ENCODE results near the gene PPP2R5E. TPM values are rescaled to one million over a fixed set of nuclear protein-coding genes. Genes with fewer than 3 reads are reported as not detected.

PPP2R5E gene
- total RNA-seq, 1 donor from 2014 or later, result 19.9 TPM

DNA sequence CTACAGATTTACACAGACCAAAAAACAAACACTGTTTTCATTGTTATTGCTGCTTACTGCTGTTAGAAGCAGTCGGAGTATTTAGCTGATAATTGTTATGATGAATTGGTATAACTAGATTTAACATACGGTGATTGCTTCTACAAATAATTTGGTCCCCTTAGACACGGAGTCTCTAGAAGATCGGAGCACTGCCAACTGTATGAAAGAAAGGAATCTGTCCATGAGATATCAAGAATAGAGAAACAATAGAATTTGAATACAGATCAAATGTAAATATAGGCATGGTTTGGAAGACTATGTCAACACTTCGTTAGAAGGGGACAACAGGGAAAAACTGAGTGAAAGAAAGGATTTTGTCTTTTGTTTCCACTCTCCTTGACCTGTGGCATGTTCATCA is 110.9 kb downstream of the PPP2R5E start:
- DNase-seq, result no peak

GRCh38 chr14:63431466-63431865 is 111.7 kb downstream of the PPP2R5E start:
- no peak for DNase-seq

DNA sequence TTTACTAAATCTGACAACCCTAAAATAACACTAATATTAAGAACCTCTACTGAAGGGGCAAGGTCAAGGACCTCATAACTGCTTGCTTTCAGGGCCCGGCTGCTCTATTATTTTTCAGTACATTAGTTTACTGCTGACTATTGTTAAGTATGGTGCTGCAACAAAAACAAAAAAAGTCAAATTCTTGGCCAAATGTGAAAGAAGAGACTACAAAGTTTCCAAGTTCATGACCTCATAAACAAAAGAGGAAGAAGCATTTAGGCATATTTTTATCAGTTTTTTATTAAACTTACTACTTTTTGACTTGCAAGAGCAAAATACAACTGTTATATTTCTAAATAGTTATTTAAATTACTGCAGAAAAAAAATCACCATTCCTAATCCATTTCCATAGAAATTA is 114.7 kb downstream of the PPP2R5E start:
- no peak for DNase-seq

DNA sequence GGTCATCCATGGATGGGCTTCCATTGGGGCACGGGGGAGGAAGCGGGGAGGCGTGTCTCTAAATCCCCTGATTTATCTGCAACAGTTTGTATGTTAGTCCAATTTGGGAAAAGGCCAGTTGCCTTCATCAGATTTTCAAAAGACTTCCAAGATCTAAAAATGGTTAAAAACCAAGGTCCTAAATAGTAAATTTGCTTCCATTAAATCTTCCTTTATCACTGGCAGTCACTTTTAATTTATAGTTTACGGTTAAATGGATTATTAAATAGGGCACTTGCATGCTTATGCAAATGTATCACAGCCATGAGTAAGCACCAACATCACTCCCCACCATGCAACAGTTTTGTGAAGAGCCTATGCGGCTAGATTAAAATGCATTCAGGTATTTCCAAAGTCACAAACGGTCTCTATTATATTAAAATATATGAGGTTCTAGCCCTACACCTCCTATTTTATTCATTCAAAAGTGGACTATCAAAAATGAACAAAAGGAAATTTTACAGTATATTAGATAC is 116.3 kb downstream of the PPP2R5E start:
- DNase-seq, result no peak

GRCh38 chr14:63423889-63424288 is 119.3 kb downstream of the PPP2R5E start:
- no peak for DNase-seq

GRCh38 chr14:63423381-63423780 is 119.8 kb downstream of the PPP2R5E start:
- DNase-seq, result no peak

DNA sequence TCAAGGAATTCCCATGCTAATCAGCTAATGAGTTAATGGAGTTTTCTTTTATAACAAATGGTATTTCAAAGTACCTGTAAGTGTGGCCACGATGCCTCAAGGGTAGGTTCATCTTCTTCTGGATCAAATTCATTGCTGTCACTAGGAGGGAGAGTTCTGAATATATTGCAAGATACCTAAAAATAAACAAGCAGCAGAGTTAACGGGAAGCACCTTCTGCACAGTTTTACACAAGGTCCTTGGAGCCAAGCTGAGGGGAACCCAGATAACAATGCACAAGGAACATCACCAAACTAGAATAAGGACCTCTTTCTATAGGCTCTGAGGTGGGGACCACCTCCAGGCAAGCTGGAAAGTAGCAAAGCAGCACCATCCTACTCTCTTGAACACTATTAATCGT is 121.3 kb downstream of the PPP2R5E start:
- DNase-seq, result no peak

DNA sequence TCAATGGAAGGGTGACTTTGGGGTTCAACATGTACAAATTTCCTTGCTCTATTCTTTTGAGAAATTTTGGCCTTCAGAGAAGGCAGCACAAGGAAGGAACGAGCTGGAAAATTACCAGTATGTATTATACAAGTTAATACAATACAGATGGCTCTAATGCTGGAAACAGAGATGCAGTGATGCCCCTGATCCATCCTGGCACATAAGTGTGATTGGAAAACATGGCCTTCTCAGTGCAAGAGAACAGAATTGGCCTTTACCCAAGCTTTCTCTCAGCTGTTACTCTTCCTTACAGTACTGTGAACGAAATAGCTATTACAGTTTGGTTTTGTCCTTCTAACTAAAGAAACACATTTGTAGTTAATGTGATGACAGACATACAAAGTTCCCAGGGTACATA is 122.0 kb downstream of the PPP2R5E start:
- DNase-seq, result peak; percentile 4

GRCh38 chr14:63418020-63418419 is 125.2 kb downstream of the PPP2R5E start:
- no peak for DNase-seq

GRCh38 chr14:63413009-63413408 is 130.2 kb downstream of the PPP2R5E start:
- no peak for DNase-seq

- no peak for DNase-seq
Observed at GRCh38 chr14:63406333-63406732, 136.8 kb downstream of the PPP2R5E start.

DNA sequence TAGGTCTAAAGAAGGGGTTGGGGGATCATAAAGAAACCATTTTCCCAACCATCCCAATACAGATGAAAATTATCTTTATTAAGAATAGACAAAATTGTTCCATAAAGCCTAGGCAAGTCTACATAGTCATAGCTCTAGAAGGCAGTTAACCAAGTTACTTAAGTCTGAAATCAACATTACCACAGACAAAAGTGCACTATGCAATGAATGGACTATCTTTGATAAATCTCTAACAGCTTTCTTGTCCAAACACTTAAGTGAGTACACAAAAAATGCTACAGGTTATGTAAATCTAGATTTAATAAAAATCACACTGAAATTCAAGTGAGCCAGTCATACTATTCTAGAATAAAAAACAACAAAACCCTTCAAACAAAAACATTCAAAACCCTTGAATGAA is 137.5 kb downstream of the PPP2R5E start:
- no peak for DNase-seq

DNA sequence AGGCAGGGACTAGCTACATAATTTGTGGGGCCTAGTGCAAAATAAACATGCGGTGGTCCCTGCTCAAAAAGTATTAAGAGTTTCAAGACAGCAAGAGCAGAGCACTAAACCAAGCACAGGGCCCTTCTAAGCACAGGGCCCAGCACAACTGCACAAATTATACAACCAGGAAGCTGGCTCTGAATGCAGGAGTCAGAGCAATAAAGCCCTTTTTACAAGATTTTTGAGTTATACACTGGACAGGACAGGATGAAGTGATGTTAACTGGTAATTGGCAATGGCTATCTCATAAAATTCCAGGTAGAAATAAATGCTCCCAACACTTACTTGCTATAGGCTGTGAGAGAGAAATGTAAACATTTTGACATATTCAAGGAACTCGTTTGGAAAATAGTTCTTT is 138.3 kb downstream of the PPP2R5E start:
- no peak for DNase-seq

- no peak for DNase-seq
Observed at GRCh38 chr14:63401646-63402045, 141.5 kb downstream of the PPP2R5E start.

- no peak for DNase-seq
Observed at GRCh38 chr14:63398952-63399351, 144.2 kb downstream of the PPP2R5E start.

- no peak for DNase-seq
Observed at GRCh38 chr14:63394841-63395240, 148.3 kb downstream of the PPP2R5E start.

GRCh38 chr14:63394432-63394831 is 148.7 kb downstream of the PPP2R5E start:
- DNase-seq, result no peak

- no peak for DNase-seq
Observed at GRCh38 chr14:63393012-63393411, 150.2 kb downstream of the PPP2R5E start.

DNA sequence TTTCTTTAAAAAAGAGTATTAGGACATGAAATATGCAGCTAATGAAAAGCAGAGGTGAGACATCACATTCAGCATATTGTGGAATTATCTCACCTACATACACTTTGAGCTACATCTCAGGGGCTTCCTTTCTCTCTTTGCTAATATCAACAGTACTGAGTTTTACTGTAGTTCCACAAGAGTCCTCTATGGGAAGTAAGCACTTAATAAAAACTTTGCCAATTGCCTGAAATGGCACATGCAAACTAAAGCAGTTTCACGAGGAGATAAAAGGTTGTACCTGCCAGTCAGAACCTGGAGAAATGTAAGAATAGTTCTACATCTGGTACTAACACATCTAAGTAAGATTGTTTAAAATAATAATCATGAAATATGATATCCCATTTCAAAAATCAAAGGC is 150.9 kb downstream of the PPP2R5E start:
- no peak for DNase-seq

DNA sequence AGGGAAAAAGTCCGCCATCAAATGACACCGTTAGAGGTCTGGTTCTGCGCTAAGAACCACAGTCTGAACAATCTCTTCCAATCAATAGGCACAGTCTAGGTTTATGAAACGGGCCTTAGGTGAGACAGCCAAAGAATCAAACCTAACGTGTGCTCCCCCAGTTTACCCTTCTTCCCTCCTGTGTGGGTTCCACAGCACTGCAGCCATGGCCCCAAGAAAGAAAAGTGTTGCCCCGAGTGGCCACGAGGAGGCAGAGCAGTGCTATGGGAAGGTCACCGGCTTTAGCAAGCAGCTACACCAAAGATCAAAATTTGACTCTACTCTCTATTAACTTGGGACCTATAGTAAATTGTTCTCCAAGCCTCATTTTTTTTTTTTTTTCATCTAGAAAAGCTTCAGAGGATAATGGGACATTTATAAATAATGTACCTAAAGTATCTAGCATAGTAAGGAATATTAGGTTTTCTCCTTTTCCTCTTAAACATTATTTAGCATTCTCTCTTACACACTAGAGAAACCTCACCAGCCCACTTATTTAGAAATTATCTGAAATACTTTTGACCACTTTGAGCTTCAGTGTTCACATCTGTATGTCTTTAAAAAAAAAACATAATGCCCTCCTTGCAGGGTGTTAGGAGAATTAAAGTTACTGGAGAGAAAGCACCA is 154.3 kb downstream of the PPP2R5E start:
- no peak for DNase-seq

DNA sequence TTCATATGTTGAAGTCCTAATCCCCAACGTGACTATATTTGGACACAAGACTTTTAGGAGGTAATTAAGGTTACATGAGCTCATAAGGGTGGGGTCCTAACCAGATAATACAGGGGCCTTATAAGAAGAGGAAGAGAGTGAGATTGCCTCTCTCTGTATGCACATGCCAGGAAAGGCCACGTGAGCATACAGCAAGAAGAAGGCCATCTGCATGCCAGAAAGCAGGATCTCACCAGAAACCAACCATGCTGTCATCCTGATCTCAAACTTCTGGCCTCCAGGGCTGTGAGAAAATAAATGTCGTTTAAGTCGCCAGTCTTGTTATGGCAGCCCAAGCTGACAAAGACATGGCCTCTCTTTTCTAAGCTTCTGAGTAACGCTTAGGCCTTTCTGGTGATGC is 155.5 kb downstream of the PPP2R5E start:
- peak; percentile 14 for DNase-seq

DNA sequence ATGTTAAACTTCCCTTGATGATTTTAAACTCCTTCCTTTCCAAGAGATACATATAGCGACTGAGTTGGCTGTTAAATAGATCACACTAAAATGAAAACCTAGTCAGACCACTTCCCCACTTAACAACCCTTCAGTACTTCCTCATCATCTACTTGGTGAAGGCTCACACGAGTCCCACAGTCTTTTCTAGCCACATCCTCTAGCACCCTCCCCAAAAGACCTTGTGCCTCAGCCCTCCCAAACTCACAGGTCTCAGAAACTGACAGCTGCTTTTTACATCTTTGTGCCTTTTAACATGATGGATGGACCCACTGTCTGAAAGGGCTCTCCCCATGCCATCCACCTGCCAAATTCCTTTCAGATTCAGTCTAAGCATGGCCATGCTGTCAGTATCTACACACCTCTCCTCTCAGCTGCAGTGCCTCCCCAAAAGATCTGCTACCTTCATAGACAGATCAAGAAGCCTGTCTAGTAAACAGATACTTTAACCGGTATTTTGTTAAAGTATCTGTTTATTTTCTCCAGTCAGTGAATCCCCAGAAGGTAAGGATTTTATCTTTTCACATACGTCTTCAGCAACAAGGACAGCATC is 159.3 kb downstream of the PPP2R5E start:
- no peak for DNase-seq

DNA sequence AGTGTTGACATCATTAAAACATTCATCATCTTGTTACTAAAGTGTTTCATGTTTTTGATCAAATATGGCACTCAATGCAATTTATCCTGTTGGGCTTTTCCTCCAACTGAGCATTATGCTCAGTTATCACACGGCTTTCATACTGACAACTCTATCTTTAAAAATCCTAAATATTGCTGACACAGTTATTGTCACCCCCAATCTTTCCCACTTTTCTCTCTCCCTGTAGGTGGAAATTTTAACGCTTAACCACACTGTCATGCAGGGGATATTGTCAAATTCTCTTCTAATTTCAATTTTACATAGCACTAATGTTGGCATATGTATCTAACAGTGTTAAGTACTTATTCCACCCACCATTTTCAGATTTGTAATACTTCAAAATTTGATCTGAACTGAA is 164.7 kb downstream of the PPP2R5E start:
- no peak for DNase-seq

DNA sequence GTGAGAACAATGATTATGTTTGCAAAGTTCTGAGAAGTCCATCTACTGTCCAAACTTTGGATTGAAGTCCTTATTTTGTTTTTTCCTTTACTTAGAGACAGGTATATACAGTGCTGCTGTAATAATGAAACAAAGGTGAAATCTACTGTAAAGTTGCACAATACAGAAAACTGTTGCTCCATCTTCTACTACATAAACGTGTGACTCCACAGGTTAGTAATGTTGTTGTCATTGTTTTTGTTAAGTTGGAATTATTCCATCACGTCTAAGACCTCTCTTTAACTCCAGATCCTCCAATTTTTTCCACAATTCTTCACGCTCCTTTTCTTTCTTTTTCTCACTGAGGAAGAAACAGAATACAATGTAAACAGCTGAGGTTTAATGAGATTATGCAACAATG is 167.4 kb downstream of the PPP2R5E start:
- DNase-seq, result no peak

All from skin of body (tissue), 2 donors.